A204.1 (cell line): Measurements from ENCODE around the gene SDCBP2.

Experiments
- FAIRE-seq: peaks from 2 replicates; lab custom pipeline; 2012; peaks lifted over from hg19 to GRCh38; lab: Jason Lieb, UNC

SDCBP2 gene

GRCh38 chr20:1312308-1312707 is 16.6 kb downstream of the SDCBP2 start:
- FAIRE-seq, result no peak

- FAIRE-seq, result no peak
These were observed 18.3 kb downstream of the SDCBP2 start for GRCh38 chr20:1310506-1311190.

- no peak for FAIRE-seq
These were observed 18.9 kb downstream of the SDCBP2 start for GRCh38 chr20:1310071-1310470.

GRCh38 chr20:1309439-1309847 is 19.5 kb downstream of the SDCBP2 start:
- no peak for FAIRE-seq

GRCh38 chr20:1308702-1309095 is 20.2 kb downstream of the SDCBP2 start:
- no peak for FAIRE-seq

GRCh38 chr20:1308067-1308701 is 20.8 kb downstream of the SDCBP2 start:
- FAIRE-seq, result no peak

GRCh38 chr20:1307571-1307971 is 21.4 kb downstream of the SDCBP2 start:
- no peak for FAIRE-seq

GRCh38 chr20:1307171-1307570 is 21.8 kb downstream of the SDCBP2 start:
- FAIRE-seq, result no peak

GRCh38 chr20:1306316-1307135 is 22.4 kb downstream of the SDCBP2 start:
- no peak for FAIRE-seq

GRCh38 chr20:1305712-1306111 is 23.2 kb downstream of the SDCBP2 start:
- no peak for FAIRE-seq

- no peak for FAIRE-seq
These were observed 24.0 kb downstream of the SDCBP2 start for GRCh38 chr20:1304710-1305515.

GRCh38 chr20:1302685-1303541 is 26.0 kb downstream of the SDCBP2 start:
- no peak for FAIRE-seq

- no peak for FAIRE-seq
These were observed 27.9 kb downstream of the SDCBP2 start for GRCh38 chr20:1301031-1301529.

- FAIRE-seq, result no peak
These were observed 28.7 kb downstream of the SDCBP2 start for GRCh38 chr20:1300083-1300840.

GRCh38 chr20:1299522-1299921 is 29.4 kb downstream of the SDCBP2 start:
- no peak for FAIRE-seq

GRCh38 chr20:1298888-1299511 is 29.9 kb downstream of the SDCBP2 start:
- no peak for FAIRE-seq

GRCh38 chr20:1298166-1298565 is 30.8 kb downstream of the SDCBP2 start:
- FAIRE-seq, result no peak

GRCh38 chr20:1297486-1297885 is 31.5 kb downstream of the SDCBP2 start:
- no peak for FAIRE-seq

GRCh38 chr20:1296922-1297321 is 32.0 kb downstream of the SDCBP2 start:
- FAIRE-seq, result no peak

GRCh38 chr20:1296117-1296610 is 32.8 kb downstream of the SDCBP2 start:
- FAIRE-seq, result no peak
